Activated naive CD8-positive, alpha-beta T cell treated with anti-CD3 and anti-CD28 coated beads, Interleukin-2, amount 10 ng/mL, durations not matched to agents 7 days and 5 days (primary cell): ENCODE results near the gene CARMIL3. TPM values are rescaled to one million over a fixed set of nuclear protein-coding genes. Genes with fewer than 3 reads are reported as not detected.
"Not testable (repeated sequence)": the region's sequence is repeated elsewhere in the genome, so short reads cannot be mapped to it uniquely, and the experiment has no call there.

ENCODE experiments used
- ATAC-seq: fragments of 150-1000 bp; cut with Tn5 transposase; one replicate; pipeline ENCODE4 v1.10.0; 2021; ENCODE audit warnings: low read depth, moderate library complexity
- POLR2A ChIA-PET: fragments of 350-600 bp; sonication (Branson Sonifier 250); formaldehyde crosslinking; loops from one replicate; lab custom pipeline; 2021; ENCODE audit warnings: antibody characterized with exemption; lab: Charles Lee
- DNase-seq: peaks from one replicate; pipeline ENCODE4 v3.0.0; 2021
- H3K27ac Mint-ChIP-seq: one replicate; pipeline ENCODE4 v1.8.0; 2022; ENCODE audit warnings: mild to moderate bottlenecking, mixed read lengths
- H3K27me3 Mint-ChIP-seq: one replicate; pipeline ENCODE4 v1.8.0; 2022; ENCODE audit warnings: mild to moderate bottlenecking, moderate library complexity, mixed read lengths
- H3K36me3 Mint-ChIP-seq: one replicate; pipeline ENCODE4 v1.8.0; 2021; ENCODE audit warnings: mild to moderate bottlenecking, mixed read lengths
- H3K4me1 Mint-ChIP-seq: one replicate; pipeline ENCODE4 v1.8.0; 2021; ENCODE audit warnings: mixed read lengths
- H3K4me3 Mint-ChIP-seq: one replicate; pipeline ENCODE4 v1.8.0; 2022; ENCODE audit warnings: mild to moderate bottlenecking, moderate library complexity, mixed read lengths
- H3K9me3 Mint-ChIP-seq: one replicate; pipeline ENCODE4 v1.8.0; 2021; ENCODE audit warnings: mixed read lengths
- total RNA-seq, 2 experiments: library from RNA; stranded (reverse); gene quantifications; one replicate each; pipeline ENCODE4 v1.2.3, GENCODE V29; 2021

Gene CARMIL3, protein sequence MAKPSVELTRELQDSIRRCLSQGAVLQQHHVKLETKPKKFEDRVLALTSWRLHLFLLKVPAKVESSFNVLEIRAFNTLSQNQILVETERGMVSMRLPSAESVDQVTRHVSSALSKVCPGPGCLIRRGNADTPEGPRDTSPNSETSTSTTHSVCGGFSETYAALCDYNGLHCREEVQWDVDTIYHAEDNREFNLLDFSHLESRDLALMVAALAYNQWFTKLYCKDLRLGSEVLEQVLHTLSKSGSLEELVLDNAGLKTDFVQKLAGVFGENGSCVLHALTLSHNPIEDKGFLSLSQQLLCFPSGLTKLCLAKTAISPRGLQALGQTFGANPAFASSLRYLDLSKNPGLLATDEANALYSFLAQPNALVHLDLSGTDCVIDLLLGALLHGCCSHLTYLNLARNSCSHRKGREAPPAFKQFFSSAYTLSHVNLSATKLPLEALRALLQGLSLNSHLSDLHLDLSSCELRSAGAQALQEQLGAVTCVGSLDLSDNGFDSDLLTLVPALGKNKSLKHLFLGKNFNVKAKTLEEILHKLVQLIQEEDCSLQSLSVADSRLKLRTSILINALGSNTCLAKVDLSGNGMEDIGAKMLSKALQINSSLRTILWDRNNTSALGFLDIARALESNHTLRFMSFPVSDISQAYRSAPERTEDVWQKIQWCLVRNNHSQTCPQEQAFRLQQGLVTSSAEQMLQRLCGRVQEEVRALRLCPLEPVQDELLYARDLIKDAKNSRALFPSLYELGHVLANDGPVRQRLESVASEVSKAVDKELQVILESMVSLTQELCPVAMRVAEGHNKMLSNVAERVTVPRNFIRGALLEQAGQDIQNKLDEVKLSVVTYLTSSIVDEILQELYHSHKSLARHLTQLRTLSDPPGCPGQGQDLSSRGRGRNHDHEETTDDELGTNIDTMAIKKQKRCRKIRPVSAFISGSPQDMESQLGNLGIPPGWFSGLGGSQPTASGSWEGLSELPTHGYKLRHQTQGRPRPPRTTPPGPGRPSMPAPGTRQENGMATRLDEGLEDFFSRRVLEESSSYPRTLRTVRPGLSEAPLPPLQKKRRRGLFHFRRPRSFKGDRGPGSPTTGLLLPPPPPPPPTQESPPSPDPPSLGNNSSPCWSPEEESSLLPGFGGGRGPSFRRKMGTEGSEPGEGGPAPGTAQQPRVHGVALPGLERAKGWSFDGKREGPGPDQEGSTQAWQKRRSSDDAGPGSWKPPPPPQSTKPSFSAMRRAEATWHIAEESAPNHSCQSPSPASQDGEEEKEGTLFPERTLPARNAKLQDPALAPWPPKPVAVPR (N-terminal part only)
- under 1 TPM; 0.80 to 0.91 TPM for total RNA-seq

DNA sequence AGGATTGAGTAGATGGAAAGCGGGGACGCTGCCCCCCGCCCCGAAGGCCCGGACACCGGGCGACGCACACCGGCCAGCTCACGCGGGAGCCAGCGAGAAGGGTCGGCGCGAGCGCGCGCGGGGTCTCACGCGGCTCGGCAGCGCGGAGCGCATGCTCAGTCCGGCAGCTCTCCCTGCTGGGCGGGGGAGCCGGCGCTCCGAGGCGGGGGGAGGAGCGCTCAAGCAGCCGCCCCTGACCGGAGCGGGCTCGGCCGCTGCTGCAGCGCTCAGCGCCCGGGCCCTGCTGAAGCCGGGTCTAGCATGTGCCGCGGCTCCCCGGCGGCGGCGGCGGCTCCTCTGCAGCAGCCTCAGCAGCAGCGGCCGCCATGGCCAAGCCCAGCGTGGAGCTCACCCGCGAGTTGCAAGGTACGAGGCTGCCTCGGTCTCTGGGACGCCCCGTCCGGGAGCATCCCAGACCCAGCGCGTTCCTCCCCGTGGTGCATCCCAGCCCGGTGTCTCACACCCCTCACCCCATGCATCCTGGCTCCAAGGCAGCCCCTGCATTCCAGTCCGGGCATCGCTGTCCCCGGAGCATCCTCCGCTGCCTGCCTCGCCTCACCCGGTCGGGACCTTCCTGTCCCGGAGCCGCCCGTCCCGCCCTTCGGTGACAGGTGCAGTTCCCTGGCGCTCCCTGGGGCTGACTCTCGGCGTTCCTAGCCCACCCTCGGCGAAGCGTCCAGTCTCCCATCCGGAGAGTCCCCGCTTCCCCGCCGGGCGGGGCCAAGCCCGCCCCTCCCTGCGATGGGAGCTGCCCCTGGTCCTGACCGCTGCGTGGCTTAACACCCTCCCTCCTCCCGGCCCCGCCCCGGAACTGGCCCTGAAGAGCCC is at the start of gene CARMIL3:
Gene CARMIL3, plus strand, starts transcription at position 221 of the 867 bp plus-strand sequence. Its CDS starts 145 bp downstream, at position 366.
- peaks cover 40% of the 10 kb centered on the region for H3K27me3 Mint-ChIP-seq
- no peak within 1 kb of the TSS for H3K27ac Mint-ChIP-seq
- peak; percentile 77 for DNase-seq
- POLR2A ChIA-PET = interaction anchor here (0.6 to 1.7 kb wide), 11 partner anchors 15 to 1522 kb away, joined by 3 to 10 read pairs (median 5); partner anchors contain the start of genes CPNE6, DCAF11, IRF9 and NRL
- H3K4me1 Mint-ChIP-seq = peaks cover 11% of the 10 kb centered on the region
- H3K4me3 Mint-ChIP-seq = peak within 1 kb of the TSS; percentile 69
- ATAC-seq = peak; percentile 84
- no peaks in the 10 kb centered on the region for H3K9me3 Mint-ChIP-seq
- H3K36me3 Mint-ChIP-seq = no peaks in the 10 kb centered on the region

- Mint-ChIP-seq H3K4me3 (peak overlapping the region; percentile 52), H3K4me1 (peaks cover 23% of the 10 kb centered on the region)
- ATAC-seq = peak; percentile 33
- DNase-seq, H3K27ac Mint-ChIP-seq, H3K36me3 Mint-ChIP-seq, H3K27me3 Mint-ChIP-seq, H3K9me3 Mint-ChIP-seq: not testable (repeated sequence)
- POLR2A ChIA-PET = interaction anchor here (1.2 kb wide), 1 partner anchor 88 kb away, joined by 3 read pairs; no protein-coding TSS in a partner anchor
Observed at GRCh38 chr14:24006471-24006816, 45.4 kb upstream of the CARMIL3 start.

DNA sequence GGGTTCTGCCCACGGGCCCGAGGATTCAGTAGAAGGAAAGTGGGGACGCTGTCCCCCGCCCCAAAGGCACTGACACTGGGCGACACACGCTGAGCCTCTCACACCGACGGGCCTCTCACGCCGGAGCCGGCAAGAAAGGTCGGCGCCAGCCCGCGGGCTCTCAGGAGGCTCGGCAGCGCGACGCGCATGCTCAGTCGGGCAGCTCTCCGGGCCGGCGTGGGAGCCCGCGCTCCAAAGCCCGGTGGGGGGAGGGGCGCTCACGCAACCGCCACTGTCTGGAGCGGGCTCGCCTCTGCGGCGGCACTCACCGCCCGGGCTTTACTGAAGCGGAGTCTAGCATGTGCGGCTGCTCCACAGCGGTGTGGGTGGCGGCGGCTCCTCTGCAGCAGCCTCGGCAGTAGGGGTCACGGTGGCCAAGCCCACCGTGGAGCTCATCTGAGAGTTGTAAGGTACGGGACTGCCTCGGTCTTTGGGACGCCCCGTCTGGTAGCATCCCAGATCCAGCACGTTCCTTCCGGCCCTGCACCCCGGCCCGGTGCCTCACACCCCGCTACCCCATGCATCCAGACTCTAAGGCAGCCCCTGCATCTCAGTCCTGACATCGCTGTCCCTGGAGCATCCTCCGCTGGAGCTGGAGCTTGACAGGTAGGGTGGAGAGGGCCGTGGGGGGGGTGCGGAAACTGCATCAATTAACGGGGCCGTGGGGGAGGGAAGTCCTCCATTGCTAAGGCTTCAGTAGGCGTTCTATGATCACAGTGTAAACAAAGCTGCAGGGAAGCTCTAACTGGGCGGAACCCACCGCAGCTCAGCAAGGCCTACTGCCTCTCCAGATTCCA is 44.8 kb upstream of the CARMIL3 start:
- POLR2A ChIA-PET = interaction anchor here (0.6 to 1.2 kb wide), 2 partner anchors 88 to 155 kb away, joined by 3 read pairs; no protein-coding TSS in a partner anchor
- H3K4me3 Mint-ChIP-seq = peak overlapping the region; percentile 84
- peak; percentile 91 for ATAC-seq
- H3K36me3 Mint-ChIP-seq, H3K9me3 Mint-ChIP-seq, H3K27me3 Mint-ChIP-seq: not testable (repeated sequence)
- peak overlapping the region; percentile 78 for H3K27ac Mint-ChIP-seq
- peaks cover 23% of the 10 kb centered on the region for H3K4me1 Mint-ChIP-seq
- DNase-seq = peak; percentile 83

DNA sequence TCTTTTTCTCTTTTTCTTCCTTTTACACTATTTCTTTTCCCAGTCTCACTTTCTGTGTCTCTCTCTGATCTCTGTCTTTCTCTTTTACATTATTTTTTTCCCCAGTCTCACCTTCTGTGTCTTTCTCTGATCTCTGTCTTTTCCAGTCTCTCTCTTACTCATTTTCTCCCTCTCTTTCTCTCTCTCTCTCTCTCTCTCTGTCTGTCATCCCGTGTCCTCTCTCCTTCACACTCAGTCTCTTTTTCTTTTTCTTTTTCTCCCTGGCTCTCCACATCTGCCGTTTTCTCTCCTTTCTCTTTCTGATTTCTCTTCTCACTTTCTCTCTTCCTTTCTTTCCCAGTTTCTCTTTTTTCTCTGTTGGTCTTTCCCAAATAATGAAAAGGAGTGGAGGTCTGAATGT is 40.8 kb upstream of the CARMIL3 start:
- peaks cover 23% of the 10 kb centered on the region for H3K4me1 Mint-ChIP-seq
- POLR2A ChIA-PET = no interaction called here
- no peak for DNase-seq
- H3K36me3 Mint-ChIP-seq = peaks cover 6% of the 10 kb centered on the region
- peak overlapping the region; percentile 4 for H3K4me3 Mint-ChIP-seq
- H3K27ac Mint-ChIP-seq = no peak overlapping the region
- H3K9me3 Mint-ChIP-seq = no peaks in the 10 kb centered on the region
- ATAC-seq = no peak
- no peaks in the 10 kb centered on the region for H3K27me3 Mint-ChIP-seq

DNA sequence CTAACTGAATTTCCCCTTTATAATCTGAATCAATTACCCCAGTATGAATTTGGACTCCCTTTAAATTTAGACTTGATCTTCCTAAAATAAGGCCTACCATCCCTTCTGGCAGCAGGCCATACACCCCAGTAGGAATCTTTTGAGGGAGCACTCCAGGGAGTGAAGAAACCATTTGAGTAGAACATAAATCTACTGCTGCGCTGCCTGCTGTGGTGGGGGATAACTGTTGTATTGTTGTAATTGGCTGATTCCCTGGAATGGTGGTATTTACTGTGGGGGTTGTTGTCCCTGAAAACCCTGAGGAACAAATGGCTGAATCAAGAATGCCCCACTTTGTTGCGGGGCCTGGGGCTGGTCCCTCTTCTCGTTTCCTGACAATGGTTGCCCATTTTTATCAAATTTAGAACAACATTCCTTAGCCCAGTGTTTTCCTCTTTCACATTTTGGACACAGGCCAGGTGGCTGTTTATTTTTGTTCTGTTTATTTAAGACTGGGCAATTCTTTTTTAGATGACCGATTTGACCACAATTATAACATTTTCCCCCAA is 39.0 kb upstream of the CARMIL3 start:
- ATAC-seq, DNase-seq, H3K9me3 Mint-ChIP-seq, H3K36me3 Mint-ChIP-seq, POLR2A ChIA-PET, H3K27me3 Mint-ChIP-seq, H3K4me3 Mint-ChIP-seq, H3K27ac Mint-ChIP-seq: not testable (repeated sequence)
- peaks cover 23% of the 10 kb centered on the region for H3K4me1 Mint-ChIP-seq

- no peak overlapping the region for H3K27ac Mint-ChIP-seq
- DNase-seq (no peak), ATAC-seq (peak; percentile 81)
- H3K36me3 Mint-ChIP-seq = peaks cover 4% of the 10 kb centered on the region
- peaks cover 7% of the 10 kb centered on the region for H3K27me3 Mint-ChIP-seq
- POLR2A ChIA-PET = no interaction called here
- H3K9me3 Mint-ChIP-seq = peaks cover under 1% of the 10 kb centered on the region
- H3K4me3 Mint-ChIP-seq = no peak overlapping the region
- peaks cover 15% of the 10 kb centered on the region for H3K4me1 Mint-ChIP-seq
Observed at GRCh38 chr14:24013654-24014514, 37.9 kb upstream of the CARMIL3 start.

DNA sequence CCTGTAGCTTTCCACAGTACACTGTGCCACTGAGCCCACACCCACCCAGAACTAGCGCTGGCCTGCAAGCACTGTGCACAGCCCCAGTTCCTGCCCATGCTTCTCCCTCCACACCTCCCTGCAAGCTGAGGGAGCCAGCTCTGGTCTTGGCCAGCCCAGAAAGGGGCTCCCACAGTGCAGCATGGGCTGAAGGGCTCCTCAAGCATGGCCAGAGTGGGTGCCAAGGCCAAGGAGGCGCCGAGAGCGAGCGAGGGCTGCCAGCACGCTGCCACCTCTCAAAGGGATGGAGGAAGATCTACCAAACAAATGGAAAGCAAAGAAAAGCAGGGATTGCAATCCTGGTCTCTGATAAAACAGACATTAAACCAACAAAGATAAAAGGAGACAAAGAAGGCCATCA is 36.1 kb upstream of the CARMIL3 start:
- not testable (repeated sequence) for H3K27me3 Mint-ChIP-seq, H3K9me3 Mint-ChIP-seq, ATAC-seq

DNA sequence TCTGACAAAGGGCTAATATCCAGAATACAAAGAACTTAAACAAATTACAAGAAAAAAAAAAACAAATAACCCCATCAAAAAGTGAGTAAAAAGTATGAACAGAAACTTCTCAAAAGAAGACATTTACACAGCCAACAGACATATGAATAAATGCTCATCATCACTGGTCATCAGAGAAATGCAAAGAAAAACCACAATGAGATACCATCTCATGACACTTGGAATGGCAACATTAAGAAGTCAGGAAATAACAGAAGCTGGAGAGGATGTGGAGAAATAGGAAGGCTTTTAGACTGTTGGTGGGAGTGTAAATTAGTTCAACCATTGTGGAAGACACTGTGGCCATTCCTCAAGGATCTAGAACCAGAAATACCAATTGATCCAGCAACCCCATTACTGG is 32.8 kb upstream of the CARMIL3 start:
- H3K27me3 Mint-ChIP-seq, H3K4me3 Mint-ChIP-seq, H3K4me1 Mint-ChIP-seq, DNase-seq, H3K9me3 Mint-ChIP-seq, ATAC-seq, POLR2A ChIA-PET, H3K27ac Mint-ChIP-seq, H3K36me3 Mint-ChIP-seq: not testable (repeated sequence)

More for the DNA sequence above, 36.1 kb upstream of the CARMIL3 start:
- H3K27ac Mint-ChIP-seq, POLR2A ChIA-PET, H3K4me1 Mint-ChIP-seq, H3K36me3 Mint-ChIP-seq, H3K4me3 Mint-ChIP-seq, DNase-seq: not testable (repeated sequence)

DNA sequence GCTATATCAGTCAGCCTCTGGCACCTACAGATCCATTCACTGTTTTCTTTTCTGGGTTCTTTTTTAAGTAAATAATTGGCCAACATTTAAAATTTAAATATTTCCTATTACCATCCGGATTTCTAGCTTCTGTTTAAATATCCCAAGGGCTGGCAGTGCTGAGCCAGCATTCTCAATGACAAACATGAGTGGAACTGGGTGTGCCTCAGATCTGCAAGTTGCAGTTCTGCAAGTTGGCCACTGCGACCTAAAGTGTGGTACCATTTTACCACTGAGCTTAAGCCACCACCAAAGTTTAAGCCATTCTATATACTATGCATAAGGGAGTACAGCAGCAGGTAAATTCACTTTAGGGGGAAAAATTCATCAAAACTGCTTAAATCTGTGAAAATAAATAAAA is 31.9 kb upstream of the CARMIL3 start:
- H3K4me1 Mint-ChIP-seq, H3K9me3 Mint-ChIP-seq, H3K36me3 Mint-ChIP-seq, DNase-seq, H3K27ac Mint-ChIP-seq, H3K27me3 Mint-ChIP-seq, H3K4me3 Mint-ChIP-seq, ATAC-seq, POLR2A ChIA-PET: not testable (repeated sequence)

DNA sequence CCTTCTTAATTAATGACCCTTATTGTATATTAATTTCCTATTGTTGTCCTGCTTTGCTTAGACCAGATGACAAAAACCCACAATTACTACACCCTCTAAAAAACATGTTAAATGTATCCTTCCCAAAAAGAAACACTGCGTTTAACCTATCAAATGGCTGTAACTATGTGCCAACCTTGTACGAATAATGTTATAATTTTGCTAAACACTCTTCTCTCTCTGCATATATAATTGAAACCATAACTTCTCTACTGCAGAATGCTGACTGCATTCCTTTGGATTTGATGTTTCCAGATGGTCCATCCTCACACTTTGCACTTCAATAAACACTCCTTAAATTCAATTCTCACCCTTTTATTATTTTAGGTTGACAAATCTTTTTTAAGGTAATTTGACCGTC is 31.3 kb upstream of the CARMIL3 start:
- H3K4me1 Mint-ChIP-seq, H3K36me3 Mint-ChIP-seq, DNase-seq, ATAC-seq, POLR2A ChIA-PET, H3K4me3 Mint-ChIP-seq, H3K27ac Mint-ChIP-seq, H3K9me3 Mint-ChIP-seq, H3K27me3 Mint-ChIP-seq: not testable (repeated sequence)
